HEK293 (cell line): ENCODE data around the gene GDPGP1.

Experiments used
- CTCF ChIA-PET: fragments of 350-600 bp; formaldehyde crosslinking; extraction: SDS; loops from one replicate; lab custom pipeline; 2021; ENCODE audit warnings: antibody characterized with exemption; lab: Yijun Ruan, JAX
- POLR2A ChIA-PET: fragments of 300-600 bp; formaldehyde crosslinking; extraction: SDS; loops from one replicate; lab custom pipeline; 2020; ENCODE audit warnings: antibody characterized with exemption, inconsistent platforms; lab: Yijun Ruan, JAX
- H3K27ac ChIP-seq: fragments of 200-500 bp; sonication (Bioruptor generic); 2 replicates; pipeline ENCODE4 v1.5.1; 2014; ENCODE audit warnings: low read depth, low read length, control low read depth, inconsistent platforms; ENCODE audit errors: extremely low read depth
- H3K36me3 ChIP-seq, 2 experiments: fragments of 200-500 bp in 1 of 2; sonication (Bioruptor generic) in 1 of 2; 1 replicate in 1 of 2; 2 replicates in 1 of 2; pipeline ENCODE4 v1.5.1; 2014 to 2017; ENCODE audit warnings: inconsistent platforms in 2 of 2, low read length in 2 of 2; ENCODE audit not compliant: control insufficient read depth in 2 of 2, insufficient read depth in 1 of 2
- H3K4me1 ChIP-seq: fragments of 200-500 bp; sonication (Bioruptor generic); 2 replicates; pipeline ENCODE4 v1.5.1; 2014; ENCODE audit warnings: mild to moderate bottlenecking, low read length, inconsistent platforms; ENCODE audit not compliant: control insufficient read depth, insufficient read depth
- H3K4me3 ChIP-seq: 2 replicates; pipeline ENCODE4 v1.5.1; 2011; ENCODE audit warnings: low read depth, mild to moderate bottlenecking, control low read depth, low read length, moderate library complexity
- H3K9me3 ChIP-seq: fragments of 200-500 bp; sonication (Bioruptor generic); 2 replicates; pipeline ENCODE4 v1.5.1; 2014; ENCODE audit warnings: low read depth, low read length, inconsistent platforms; ENCODE audit not compliant: control insufficient read depth, insufficient read depth
- GLI4 ChIP-seq: fragments of 450-650 bp; formaldehyde crosslinking; IDR thresholded peaks from 2 replicates; pipeline ENCODE4 v1.5.1; 2016; ENCODE audit warnings: missing biosample characterization, missing genetic modification characterization
- KLF8 ChIP-seq: fragments of 450-650 bp; formaldehyde crosslinking; IDR thresholded peaks from 2 replicates; pipeline ENCODE4 v1.5.1; 2016; ENCODE audit warnings: missing biosample characterization, missing genetic modification characterization
- KLF9 ChIP-seq: fragments of 450-650 bp; formaldehyde crosslinking; IDR thresholded peaks from 2 replicates; pipeline ENCODE4 v1.5.1; 2016; ENCODE audit warnings: missing biosample characterization, missing genetic modification characterization, low read depth
- OSR2 ChIP-seq: fragments of 450-650 bp; formaldehyde crosslinking; IDR thresholded peaks from 2 replicates; pipeline ENCODE4 v1.5.1; 2016; ENCODE audit warnings: missing biosample characterization, missing genetic modification characterization
- YY1 ChIP-seq: fragments of 450-650 bp; formaldehyde crosslinking; IDR thresholded peaks from 2 replicates; pipeline ENCODE4 v1.5.1; 2018; ENCODE audit warnings: missing biosample characterization, missing genetic modification characterization
- ZBTB1 ChIP-seq: fragments of 450-650 bp; formaldehyde crosslinking; IDR thresholded peaks from 2 replicates; pipeline ENCODE4 v1.5.1; 2016; ENCODE audit warnings: missing biosample characterization, missing genetic modification characterization
- ZBTB26 ChIP-seq: fragments of 450-650 bp; formaldehyde crosslinking; optimal IDR thresholded peaks from 2 replicates; pipeline ENCODE3; 2016; ENCODE audit warnings: missing biosample characterization, mild to moderate bottlenecking, missing genetic modification characterization
- ZFP3 ChIP-seq: fragments of 450-650 bp; formaldehyde crosslinking; IDR thresholded peaks from 2 replicates; pipeline ENCODE4 v1.5.1; 2016; ENCODE audit warnings: low read depth, missing biosample characterization, missing genetic modification characterization
- ZFP41 ChIP-seq: fragments of 450-650 bp; formaldehyde crosslinking; IDR thresholded peaks from 2 replicates; pipeline ENCODE4 v1.5.1; 2016; ENCODE audit warnings: missing biosample characterization, missing genetic modification characterization, borderline replicate concordance
- ZNF2 ChIP-seq: fragments of 450-650 bp; formaldehyde crosslinking; IDR thresholded peaks from 2 replicates; pipeline ENCODE4 v1.5.1; 2016; ENCODE audit warnings: missing biosample characterization, missing genetic modification characterization
- ZNF202 ChIP-seq: fragments of 450-650 bp; formaldehyde crosslinking; IDR thresholded peaks from 2 replicates; pipeline ENCODE4 v1.5.1; 2016; ENCODE audit warnings: missing biosample characterization, missing genetic modification characterization, borderline replicate concordance
- ZNF23 ChIP-seq: fragments of 450-650 bp; formaldehyde crosslinking; IDR thresholded peaks from 2 replicates; pipeline ENCODE4 v1.5.1; 2016; ENCODE audit warnings: missing biosample characterization, missing genetic modification characterization, borderline replicate concordance
- ZNF280D ChIP-seq: fragments of 450-650 bp; formaldehyde crosslinking; IDR thresholded peaks from 2 replicates; pipeline ENCODE4 v1.5.1; 2016; ENCODE audit warnings: missing biosample characterization, missing genetic modification characterization
- ZNF292 ChIP-seq: fragments of 450-650 bp; formaldehyde crosslinking; IDR thresholded peaks from 2 replicates; pipeline ENCODE4 v1.5.1; 2016; ENCODE audit warnings: low read depth, missing biosample characterization, missing genetic modification characterization, borderline replicate concordance
- ZNF350 ChIP-seq: fragments of 450-650 bp; formaldehyde crosslinking; IDR thresholded peaks from 2 replicates; pipeline ENCODE4 v1.5.0; 2017; ENCODE audit warnings: missing biosample characterization, mild to moderate bottlenecking, missing genetic modification characterization
- ZNF362 ChIP-seq: fragments of 450-650 bp; formaldehyde crosslinking; IDR thresholded peaks from 2 replicates; pipeline ENCODE4 v1.5.1; 2016; ENCODE audit warnings: missing biosample characterization, missing genetic modification characterization
- ZNF473 ChIP-seq: fragments of 450-650 bp; formaldehyde crosslinking; IDR thresholded peaks from 2 replicates; pipeline ENCODE4 v1.5.1; 2017; ENCODE audit warnings: missing biosample characterization, missing genetic modification characterization
- ZNF521 ChIP-seq: fragments of 450-650 bp; formaldehyde crosslinking; IDR thresholded peaks from 2 replicates; pipeline ENCODE4 v1.5.1; 2017; ENCODE audit warnings: missing biosample characterization, mild to moderate bottlenecking, missing genetic modification characterization
- ZNF548 ChIP-seq: fragments of 450-650 bp; formaldehyde crosslinking; IDR thresholded peaks from 2 replicates; pipeline ENCODE4 v1.5.1; 2016; ENCODE audit warnings: missing biosample characterization, missing genetic modification characterization
- ZNF560 ChIP-seq: fragments of 450-650 bp; formaldehyde crosslinking; IDR thresholded peaks from 2 replicates; pipeline ENCODE4 v1.5.1; 2017; ENCODE audit warnings: missing biosample characterization, missing genetic modification characterization, borderline replicate concordance
- ZNF596 ChIP-seq: fragments of 450-650 bp; IDR thresholded peaks from 2 replicates; pipeline ENCODE4 v1.5.0; 2018; ENCODE audit warnings: missing biosample characterization, mild to moderate bottlenecking, missing genetic modification characterization, moderate library complexity
- ZNF600 ChIP-seq: fragments of 450-650 bp; formaldehyde crosslinking; IDR thresholded peaks from 2 replicates; pipeline ENCODE4 v1.5.1; 2016; ENCODE audit warnings: missing biosample characterization, missing genetic modification characterization
- ZNF658 ChIP-seq: fragments of 450-650 bp; formaldehyde crosslinking; IDR thresholded peaks from 2 replicates; pipeline ENCODE4; 2016; ENCODE audit warnings: missing biosample characterization, missing genetic modification characterization
- ZNF660 ChIP-seq: fragments of 450-650 bp; IDR thresholded peaks from 2 replicates; pipeline ENCODE4 v1.5.1; 2018; ENCODE audit warnings: missing biosample characterization, mild to moderate bottlenecking, missing genetic modification characterization

GDPGP1 gene

DNA sequence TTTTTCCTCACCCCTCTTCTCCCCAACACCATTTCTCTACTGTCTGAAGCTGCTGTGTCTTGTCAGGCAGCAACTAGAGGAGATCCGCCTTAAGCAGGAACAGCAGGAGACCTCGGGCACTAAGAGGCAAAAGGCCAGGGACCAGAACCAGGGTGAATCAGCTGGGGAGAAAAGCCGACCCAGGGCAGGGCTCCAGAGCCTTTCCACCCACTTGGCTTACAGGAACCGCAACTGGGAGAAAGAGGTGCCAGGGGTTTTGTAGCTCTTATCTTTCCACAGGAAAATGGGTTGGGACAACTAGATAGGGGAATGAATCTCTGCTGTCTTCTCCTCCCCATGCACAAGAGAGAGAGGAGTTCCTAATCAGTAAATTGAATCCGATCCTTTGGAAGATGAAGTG is 28.4 kb downstream of the GDPGP1 start:
- POLR2A ChIA-PET = interaction anchor here (1.7 to 4.7 kb wide), 2 partner anchors 13 to 29 kb away, joined by 12 to 18 read pairs; partner anchors contain the start of genes CIB1, GDPGP1 and TTLL13

GRCh38 chr15:90264671-90265070 is 30.7 kb downstream of the GDPGP1 start:
- Histone ChIP-seq H3K36me3 (peaks cover 21 to 22% of the 10 kb centered on the region in 2 experiments), H3K9me3 (no peaks in the 10 kb centered on the region), H3K4me3 (peak overlapping the region; percentile 73), H3K27ac (peak overlapping the region; percentile 89; the same call in 1 of the 2 replicates), H3K4me1 (peaks cover 10% of the 10 kb centered on the region; the same call in 1 of the 2 replicates)
- CTCF ChIA-PET = no interaction called here
- TF ChIP-seq ZBTB1 (tag by site-specific recombination) (no peak), ZNF362 (tag by site-specific recombination) (no peak)
- POLR2A ChIA-PET = no interaction called here

More for the DNA sequence above, 28.4 kb downstream of the GDPGP1 start:
- CTCF ChIA-PET = interaction anchor here (0.7 to 0.9 kb wide), 2 partner anchors 31 to 56 kb away, joined by 3 to 4 read pairs; no protein-coding TSS in a partner anchor
- peaks cover 7% of the 10 kb centered on the region in 2 experiments; a peak in 2 of 3 replicates for H3K36me3 ChIP-seq
- H3K9me3 ChIP-seq = no peaks in the 10 kb centered on the region
- no peak overlapping the region for H3K27ac ChIP-seq
- no peak overlapping the region for H3K4me3 ChIP-seq
- H3K4me1 ChIP-seq = peaks cover 5% of the 10 kb centered on the region; the same call in 1 of the 2 replicates
- no peak for TF ChIP-seq GLI4 (tag by site-specific recombination)
- TF ChIP-seq ZNF548 (tag by site-specific recombination) = no peak
- no peak for TF ChIP-seq ZNF600 (tag by site-specific recombination)
- no peak for TF ChIP-seq ZNF596
- no peak for TF ChIP-seq YY1 (tag by site-specific recombination)

DNA sequence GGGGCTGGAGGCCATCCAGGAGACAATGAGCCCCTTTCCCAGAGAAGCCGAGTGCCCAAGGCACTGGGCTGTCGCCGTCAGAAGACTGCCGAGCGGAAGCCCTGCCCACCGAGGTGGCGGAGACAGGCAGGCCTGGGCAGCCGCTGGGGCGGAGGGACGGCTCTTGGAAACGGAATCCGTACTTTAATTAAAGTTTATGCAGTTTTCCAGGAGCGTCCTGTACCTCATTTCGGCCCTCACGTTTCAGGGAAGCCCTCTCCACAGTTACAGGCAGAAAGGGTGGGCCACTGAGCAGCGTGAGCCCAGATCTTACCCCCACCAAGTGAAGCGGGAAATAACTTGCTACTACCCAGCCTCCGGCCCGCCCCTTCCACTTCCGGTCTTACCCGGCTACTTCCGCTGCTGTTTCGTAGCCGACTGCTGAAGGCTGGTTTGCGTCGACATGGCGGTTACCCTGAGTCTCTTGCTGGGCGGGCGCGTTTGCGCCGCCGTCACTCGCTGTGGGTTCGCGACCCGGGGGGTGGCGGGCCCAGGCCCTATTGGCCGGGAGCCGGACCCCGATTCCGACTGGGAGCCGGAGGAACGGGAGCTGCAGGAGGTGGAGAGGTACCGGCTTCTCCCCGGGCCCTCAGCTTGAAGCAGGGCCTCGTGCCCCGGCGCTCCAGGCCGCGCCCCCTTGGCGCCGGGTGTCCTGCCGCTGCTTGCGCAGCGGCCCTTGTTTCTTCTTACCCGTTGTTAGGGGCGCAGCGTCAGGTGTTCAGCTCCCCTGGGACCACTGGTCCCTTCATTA is 31.5 kb downstream of the GDPGP1 start, which contains the start of gene NGRN:
NGRN (plus strand) TSS at position 402 of the 790 bp plus-strand sequence; CDS start at position 443, 41 bp downstream.
- Histone ChIP-seq H3K27ac (peak within 1 kb of the TSS; percentile 89), H3K4me1 (peaks cover 10% of the 10 kb centered on the region; the same call in 1 of the 2 replicates), H3K9me3 (no peaks in the 10 kb centered on the region), H3K4me3 (peak within 1 kb of the TSS; percentile 73), H3K36me3 (peaks cover 29 to 30% of the 10 kb centered on the region in 2 experiments)
- CTCF ChIA-PET = interaction anchor here (0.6 to 0.8 kb wide), 2 partner anchors 16 to 28 kb away, joined by 3 read pairs; partner anchors contain the start of gene TTLL13
- POLR2A ChIA-PET = interaction anchor here (1.0 to 4.3 kb wide), 4 partner anchors 15 to 92 kb away, joined by 3 to 26 read pairs (median 6); partner anchors contain the start of genes CIB1, GDPGP1 and TTLL13
- TF ChIP-seq YY1 (tag by site-specific recombination) (peak; percentile 82), ZNF660 (tag by site-specific recombination) (peak; percentile 66), ZFP3 (tag by site-specific recombination) (no peak), ZNF292 (no peak), ZNF350 (tag by site-specific recombination) (no peak), ZNF2 (tag by site-specific recombination) (0 out of 2 replicates have a peak, but pooled peaks have one; percentile 17), ZNF23 (tag by site-specific recombination) (no peak), ZNF280D (tag by site-specific recombination) (0 out of 2 replicates have a peak, but pooled peaks have one; percentile 10), ZNF521 (tag by site-specific recombination) (no peak), ZBTB26 (tag by site-specific recombination) (peak; percentile 67), OSR2 (tag by site-specific recombination) (peak; percentile 71), KLF9 (peak; percentile 84), ZNF658 (tag by site-specific recombination) (no peak), ZNF473 (tag by site-specific recombination) (no peak), ZNF560 (tag by site-specific recombination) (no peak), ZNF202 (no peak), ZFP41 (tag by site-specific recombination) (no peak), KLF8 (tag by site-specific recombination) (peak; percentile 89)
